ENCODE data around the gene KIAA1549. TPM values are rescaled to one million over a fixed set of nuclear protein-coding genes. Genes with fewer than 3 reads are reported as not detected.

The KIAA1549 gene
- total RNA-seq, 8 experiments from 2014 or later: 1.3 to 31.2 (median 12.3) TPM

- H3K27ac ChIP-seq: no peak overlapping the region
- H3K4me3 ChIP-seq: no peak overlapping the region
- peaks cover 4 to 10% of the 10 kb centered on the region in 2 donors for H3K4me1 ChIP-seq (replicated peaks in 1 of 2)
- in situ Hi-C loops (cut with MboI; ENCODE audit: low pct_unique_long_range_greater_than_20kb in 2 of 9, low sequenced_read_pairs in 9 of 9, unreplicated experiment in 9 of 9): no loop called here
- no peak for ATAC-seq (replicated peaks in 6 of 8)
- WGBS, 10 experiments: 53 to 98% (median 87%) methylated on average over 2 to 13 of the region's 20 CpGs
Observed at GRCh38 chr7:138843632-138844580, 137.3 kb downstream of the KIAA1549 start.

- WGBS, 10 experiments: 70 to 100% (median 91%) methylated on average over 2 to 9 of the region's 12 CpGs; no CpG with 5 or more reads in 4 of the 10 experiments
- in situ Hi-C loops (cut with MboI; ENCODE audit: low pct_unique_long_range_greater_than_20kb in 2 of 9, low sequenced_read_pairs in 9 of 9, unreplicated experiment in 9 of 9): no loop called here
- no peak overlapping the region for H3K27ac ChIP-seq
- H3K4me1 ChIP-seq (replicated peaks in 1 of 2): no peaks in the 10 kb centered on the region
- H3K4me3 ChIP-seq: no peak overlapping the region
- ATAC-seq (replicated peaks in 6 of 8): peak in 5 of 8 experiments; percentile 62 to 90 (median 82)
Observed at GRCh38 chr7:138842111-138842510, 139.1 kb downstream of the KIAA1549 start.

DNA sequence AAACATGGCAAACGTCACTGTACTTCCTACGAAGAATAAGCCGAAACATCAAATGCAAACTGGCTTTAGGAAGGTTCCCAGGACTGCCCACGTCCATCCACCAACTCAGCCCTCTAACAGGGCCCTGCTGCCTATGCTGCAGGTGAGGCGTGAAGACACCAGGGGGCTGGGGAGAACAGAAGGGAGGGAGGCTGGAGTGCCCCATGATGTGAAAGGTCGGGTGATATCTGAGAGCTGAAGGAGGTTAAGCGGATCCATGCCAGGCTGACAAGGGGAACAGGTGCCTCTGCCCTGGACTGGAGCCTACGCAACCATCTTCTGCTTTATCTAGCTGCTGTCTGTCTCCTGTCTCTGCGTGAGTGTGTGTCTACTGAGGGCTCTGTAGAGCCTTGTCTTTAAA is 143.0 kb downstream of the KIAA1549 start:
- no peak for ATAC-seq (replicated peaks in 6 of 8)
- H3K4me1 ChIP-seq (replicated peaks in 1 of 2): no peaks in the 10 kb centered on the region
- H3K4me3 ChIP-seq: no peak overlapping the region
- in situ Hi-C loops (cut with MboI; ENCODE audit: low pct_unique_long_range_greater_than_20kb in 2 of 9, low sequenced_read_pairs in 9 of 9, unreplicated experiment in 9 of 9): no loop called here
- WGBS, 10 experiments: 62 to 100% (median 100%) methylated on average over 1 to 8 of the region's 9 CpGs; no CpG with 5 or more reads in 4 of the 10 experiments
- no peak overlapping the region for H3K27ac ChIP-seq

DNA sequence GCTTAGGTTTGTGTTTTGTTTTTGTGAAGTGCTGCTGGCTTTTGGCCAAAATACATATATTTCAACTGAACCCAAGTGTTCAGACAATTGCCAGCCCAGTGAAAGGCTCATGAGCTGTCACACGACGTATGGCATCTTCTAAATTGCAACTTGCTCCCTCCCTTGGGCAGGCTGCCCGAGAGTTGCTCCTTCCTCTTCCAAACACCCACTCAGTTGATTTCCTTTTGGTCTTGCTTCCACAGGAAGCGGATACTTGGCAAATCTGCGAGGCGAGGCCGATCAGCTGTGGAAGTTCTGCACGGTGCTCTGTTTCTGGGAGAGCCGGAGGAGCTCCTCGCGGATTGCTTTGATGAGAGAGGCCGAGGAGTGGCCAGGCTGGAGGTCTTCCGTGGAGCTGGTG is 143.6 kb downstream of the KIAA1549 start:
- Histone ChIP-seq H3K27ac (no peak overlapping the region), H3K4me3 (no peak overlapping the region), H3K4me1 (replicated peaks in 1 of 2) (no peaks in the 10 kb centered on the region)
- WGBS, 10 experiments: 73 to 100% (median 97%) methylated on average over 2 to 10 of the region's 13 CpGs; no CpG with 5 or more reads in 3 of the 10 experiments
- peak in 1 of 8 experiments; percentile 39 for ATAC-seq (replicated peaks in 6 of 8)
- in situ Hi-C loops (cut with MboI; ENCODE audit: low pct_unique_long_range_greater_than_20kb in 2 of 9, low sequenced_read_pairs in 9 of 9, unreplicated experiment in 9 of 9): no loop called here

DNA sequence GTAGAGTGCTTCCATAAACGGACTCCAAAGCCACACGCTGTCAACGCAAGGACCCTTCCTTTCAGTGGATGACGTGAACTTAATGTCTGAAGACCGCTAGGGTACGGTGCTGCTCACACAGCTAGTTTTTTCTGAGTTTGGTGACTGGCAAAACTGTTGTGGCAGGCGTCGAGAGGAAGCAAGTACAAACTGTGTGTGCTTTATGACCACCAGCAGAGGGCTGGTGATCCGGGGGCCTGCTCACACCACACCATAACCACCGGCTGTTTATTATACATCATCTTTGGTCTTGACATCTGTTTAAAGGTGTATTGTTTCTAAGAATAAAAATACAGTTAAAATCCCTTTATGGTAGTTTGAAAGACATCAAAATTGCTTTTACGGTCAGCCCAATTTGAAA is 146.1 kb downstream of the KIAA1549 start:
- 67 to 100% (median 90%) methylated on average over 1 to 11 of the region's 11 CpGs; no CpG with 5 or more reads in 1 of the 10 experiments for WGBS, 10 experiments
- in situ Hi-C loops (cut with MboI; ENCODE audit: low pct_unique_long_range_greater_than_20kb in 2 of 9, low sequenced_read_pairs in 9 of 9, unreplicated experiment in 9 of 9): no loop called here
- Histone ChIP-seq H3K4me3 (no peak overlapping the region), H3K4me1 (replicated peaks in 1 of 2) (no peaks in the 10 kb centered on the region), H3K27ac (no peak overlapping the region)
- ATAC-seq (replicated peaks in 6 of 8): no peak

DNA sequence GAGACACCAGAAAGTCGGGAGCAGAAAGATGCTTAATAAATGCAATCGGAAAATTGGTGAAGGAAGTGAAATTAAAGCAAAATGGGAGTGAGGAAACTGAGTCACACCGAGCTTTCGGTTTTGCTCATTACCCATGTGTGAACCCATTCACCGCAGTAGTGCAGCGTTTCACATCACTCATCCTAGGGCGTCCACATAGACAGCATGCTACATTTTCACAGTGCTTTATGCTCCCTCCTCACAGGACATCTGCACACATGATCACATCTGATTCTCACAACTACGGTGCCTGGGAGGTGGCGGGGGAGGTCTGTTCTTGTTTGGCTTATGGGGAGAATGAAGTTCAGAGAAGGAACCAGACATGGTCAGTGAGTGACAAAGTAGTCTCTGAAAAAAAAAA is 146.6 kb downstream of the KIAA1549 start:
- in situ Hi-C loops (cut with MboI; ENCODE audit: low pct_unique_long_range_greater_than_20kb in 2 of 9, low sequenced_read_pairs in 9 of 9, unreplicated experiment in 9 of 9): no loop called here
- WGBS, 10 experiments: 40 to 100% (median 91%) methylated on average over 1 to 8 of the region's 9 CpGs; no CpG with 5 or more reads in 2 of the 10 experiments
- no peak overlapping the region for H3K4me3 ChIP-seq
- ATAC-seq (replicated peaks in 6 of 8): no peak
- no peaks in the 10 kb centered on the region for H3K4me1 ChIP-seq (replicated peaks in 1 of 2)
- no peak overlapping the region for H3K27ac ChIP-seq

GRCh38 chr7:138833596-138833995 is 147.6 kb downstream of the KIAA1549 start:
- in situ Hi-C loops (cut with MboI; ENCODE audit: low pct_unique_long_range_greater_than_20kb in 2 of 9, low sequenced_read_pairs in 9 of 9, unreplicated experiment in 9 of 9): no loop called here
- Histone ChIP-seq H3K27ac (no peak overlapping the region), H3K4me3 (no peak overlapping the region), H3K4me1 (replicated peaks in 1 of 2) (no peaks in the 10 kb centered on the region)
- no peak for ATAC-seq (replicated peaks in 6 of 8)
- WGBS, 10 experiments: 41 to 90% (median 83%) methylated on average over 1 to 5 of the region's 5 CpGs; no CpG with 5 or more reads in 1 of the 10 experiments

GRCh38 chr7:138832966-138833365 is 148.2 kb downstream of the KIAA1549 start:
- in situ Hi-C loops (cut with MboI; ENCODE audit: low pct_unique_long_range_greater_than_20kb in 2 of 9, low sequenced_read_pairs in 9 of 9, unreplicated experiment in 9 of 9): no loop called here
- ATAC-seq (replicated peaks in 6 of 8): no peak
- Histone ChIP-seq H3K4me1 (replicated peaks in 1 of 2) (no peaks in the 10 kb centered on the region), H3K27ac (no peak overlapping the region), H3K4me3 (no peak overlapping the region)
- 54 to 100% (median 94%) methylated on average over 2 to 10 of the region's 10 CpGs; no CpG with 5 or more reads in 2 of the 10 experiments for WGBS, 10 experiments

- 60 to 96% (median 87%) methylated on average over 1 to 11 of the region's 11 CpGs for WGBS, 10 experiments
- no peak for ATAC-seq (replicated peaks in 6 of 8)
- in situ Hi-C loops (cut with MboI; ENCODE audit: low pct_unique_long_range_greater_than_20kb in 2 of 9, low sequenced_read_pairs in 9 of 9, unreplicated experiment in 9 of 9): no loop called here
- Histone ChIP-seq H3K4me1 (replicated peaks in 1 of 2) (no peaks in the 10 kb centered on the region), H3K27ac (no peak overlapping the region), H3K4me3 (no peak overlapping the region)
Observed at GRCh38 chr7:138829335-138829734, 151.9 kb downstream of the KIAA1549 start.

- no peak for ATAC-seq (replicated peaks in 6 of 8)
- in situ Hi-C loops (cut with MboI; ENCODE audit: low pct_unique_long_range_greater_than_20kb in 2 of 9, low sequenced_read_pairs in 9 of 9, unreplicated experiment in 9 of 9): no loop called here
- no peaks in the 10 kb centered on the region for H3K4me1 ChIP-seq (replicated peaks in 1 of 2)
- no peak overlapping the region for H3K27ac ChIP-seq
- H3K4me3 ChIP-seq: no peak overlapping the region
- WGBS, 10 experiments: 17 to 100% (median 82%) methylated on average over 1 to 2 of the region's 2 CpGs; no CpG with 5 or more reads in 6 of the 10 experiments
Observed at GRCh38 chr7:138828302-138828701, 152.9 kb downstream of the KIAA1549 start.

DNA sequence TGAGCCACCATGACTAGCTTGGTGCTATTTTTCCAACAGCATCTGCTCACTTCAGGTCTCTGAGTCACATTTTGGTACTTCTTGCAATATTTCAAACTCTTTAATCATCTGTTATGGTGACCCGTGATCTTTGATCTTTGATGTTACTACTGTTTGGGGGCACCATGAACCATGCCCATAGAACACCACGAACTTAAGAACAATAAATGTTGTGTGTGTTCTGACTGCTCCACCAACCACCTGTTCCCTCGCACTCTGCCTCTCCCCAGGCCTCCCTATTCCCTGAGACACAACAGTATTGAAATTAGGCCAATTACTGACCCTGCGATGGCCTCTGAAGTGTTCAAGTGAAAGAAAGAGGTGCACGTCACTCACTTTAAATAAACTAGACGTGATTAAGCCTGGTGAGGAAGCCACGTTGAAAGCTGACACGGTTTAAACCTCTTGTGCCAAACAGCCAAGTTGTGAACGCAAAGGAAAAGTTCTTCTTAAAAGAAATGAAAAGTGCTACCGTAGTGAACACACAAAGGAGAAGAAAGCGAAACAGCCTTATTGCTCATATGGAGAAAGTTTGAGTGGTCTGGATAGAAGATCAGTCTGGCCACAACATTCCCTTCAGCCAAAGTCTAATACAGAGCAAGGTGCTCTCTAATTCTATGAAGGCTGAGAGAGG is 156.0 kb downstream of the KIAA1549 start:
- H3K4me1 ChIP-seq (replicated peaks in 1 of 2): no peaks in the 10 kb centered on the region
- in situ Hi-C loops (cut with MboI; ENCODE audit: low pct_unique_long_range_greater_than_20kb in 2 of 9, low sequenced_read_pairs in 9 of 9, unreplicated experiment in 9 of 9): no loop called here
- 13 to 97% (median 87%) methylated on average over 2 to 11 of the region's 11 CpGs for WGBS, 10 experiments
- no peak overlapping the region for H3K27ac ChIP-seq
- no peak overlapping the region for H3K4me3 ChIP-seq
- no peak for ATAC-seq (replicated peaks in 6 of 8)

DNA sequence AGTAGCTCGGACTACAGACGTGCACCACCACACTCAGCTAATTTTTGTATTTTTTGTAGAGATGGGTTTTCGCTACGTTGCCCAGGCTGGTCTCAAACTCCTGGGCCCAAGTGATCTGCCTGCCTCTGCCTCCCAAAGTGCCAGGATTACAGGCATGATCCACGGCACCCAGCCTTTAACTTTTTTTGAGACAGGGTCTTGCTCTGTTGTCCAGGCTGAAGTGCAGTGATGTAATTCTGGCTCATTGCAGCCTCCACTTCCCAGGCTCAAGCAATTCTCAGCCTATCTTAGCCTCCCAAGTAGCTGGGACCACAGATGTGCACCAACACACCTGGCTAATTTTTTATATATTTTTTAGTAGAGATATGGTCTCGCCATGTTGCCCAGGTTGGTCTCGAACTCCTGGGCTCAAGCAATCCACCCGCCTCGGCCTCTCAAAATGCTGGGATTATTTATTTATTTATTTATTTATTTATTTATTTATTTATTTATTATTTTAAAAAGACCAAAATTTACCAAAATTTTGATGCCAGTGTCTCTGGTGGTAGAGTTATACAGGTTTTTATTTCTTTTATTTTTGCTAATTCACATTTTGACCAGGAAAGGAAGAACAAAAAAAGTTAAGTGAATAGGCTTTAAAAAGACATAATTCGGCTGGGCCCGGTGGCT is 158.2 kb downstream of the KIAA1549 start:
- Histone ChIP-seq H3K27ac (no peak overlapping the region), H3K4me1 (replicated peaks in 1 of 2) (no peaks in the 10 kb centered on the region), H3K4me3 (no peak overlapping the region)
- ATAC-seq (replicated peaks in 6 of 8): no peak
- 43 to 100% (median 87%) methylated on average over 4 to 10 of the region's 11 CpGs for WGBS, 10 experiments
- in situ Hi-C loops (cut with MboI; ENCODE audit: low pct_unique_long_range_greater_than_20kb in 2 of 9, low sequenced_read_pairs in 9 of 9, unreplicated experiment in 9 of 9): no loop called here

GRCh38 chr7:138821912-138822311 is 159.3 kb downstream of the KIAA1549 start:
- in situ Hi-C loops (cut with MboI; ENCODE audit: low pct_unique_long_range_greater_than_20kb in 2 of 9, low sequenced_read_pairs in 9 of 9, unreplicated experiment in 9 of 9): no loop called here
- H3K4me3 ChIP-seq: no peak overlapping the region
- ATAC-seq (replicated peaks in 6 of 8): no peak
- H3K27ac ChIP-seq: no peak overlapping the region
- H3K4me1 ChIP-seq (replicated peaks in 1 of 2): no peaks in the 10 kb centered on the region
- whole genome bisulfite sequencing, 10 experiments: 30 to 100% (median 85%) methylated on average over 1 to 6 of the region's 7 CpGs; no CpG with 5 or more reads in 2 of the 10 experiments

Measured in motor neuron (in vitro differentiated cells).